ENCODE measurements around the gene MEFV.
"Not testable (repeated sequence)": the region's sequence is repeated elsewhere in the genome, so short reads cannot be mapped to it uniquely, and the experiment has no call there.

Gene MEFV

DNA sequence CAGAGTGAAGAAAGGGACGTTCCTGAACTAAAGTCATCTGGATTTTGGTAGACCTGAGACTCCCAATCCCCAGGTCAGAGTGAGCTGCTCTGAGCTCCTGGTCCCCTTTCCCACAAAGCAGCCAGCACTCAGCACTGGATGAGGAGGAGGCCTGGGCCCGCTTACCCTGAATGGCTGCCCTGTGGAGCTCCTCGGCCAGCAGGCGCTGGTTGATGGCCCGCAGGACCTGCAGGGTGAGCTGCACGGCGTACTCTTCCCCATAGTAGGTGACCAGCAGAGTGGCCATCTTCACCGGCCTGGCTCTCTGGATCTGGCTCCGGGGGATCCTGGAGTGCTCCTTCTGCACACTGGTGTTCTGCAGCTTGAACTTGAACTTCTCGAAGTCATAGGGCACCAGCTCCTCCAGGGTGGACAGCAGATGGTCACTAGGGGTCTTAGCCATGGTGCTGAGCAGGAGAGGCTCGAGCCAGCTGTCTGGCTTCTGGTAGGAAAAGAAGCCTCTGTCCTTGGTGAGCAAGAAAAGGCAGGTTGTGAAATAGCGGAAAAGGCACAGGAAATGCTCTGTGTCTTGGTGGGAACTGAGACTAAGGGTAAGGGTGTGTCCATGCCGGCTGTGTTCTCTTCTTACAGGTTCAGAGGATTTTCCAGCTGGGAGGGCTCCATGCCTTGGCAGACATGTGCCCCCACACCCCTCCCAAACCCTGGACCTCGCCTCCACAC is at the start of gene MEFV:
Gene MEFV, minus strand, starts transcription at position 488 of the 720 bp plus-strand sequence. Its CDS starts 46 bp downstream, at position 442.
- in situ Hi-C loops (cut with HindIII; ENCODE audit: low sequenced_read_pairs), result no loop called here

GRCh38 chr16:3306078-3306477 is 49.6 kb upstream of the MEFV start:
- in situ Hi-C loops (cut with HindIII; ENCODE audit: low sequenced_read_pairs), result no loop called here

DNA sequence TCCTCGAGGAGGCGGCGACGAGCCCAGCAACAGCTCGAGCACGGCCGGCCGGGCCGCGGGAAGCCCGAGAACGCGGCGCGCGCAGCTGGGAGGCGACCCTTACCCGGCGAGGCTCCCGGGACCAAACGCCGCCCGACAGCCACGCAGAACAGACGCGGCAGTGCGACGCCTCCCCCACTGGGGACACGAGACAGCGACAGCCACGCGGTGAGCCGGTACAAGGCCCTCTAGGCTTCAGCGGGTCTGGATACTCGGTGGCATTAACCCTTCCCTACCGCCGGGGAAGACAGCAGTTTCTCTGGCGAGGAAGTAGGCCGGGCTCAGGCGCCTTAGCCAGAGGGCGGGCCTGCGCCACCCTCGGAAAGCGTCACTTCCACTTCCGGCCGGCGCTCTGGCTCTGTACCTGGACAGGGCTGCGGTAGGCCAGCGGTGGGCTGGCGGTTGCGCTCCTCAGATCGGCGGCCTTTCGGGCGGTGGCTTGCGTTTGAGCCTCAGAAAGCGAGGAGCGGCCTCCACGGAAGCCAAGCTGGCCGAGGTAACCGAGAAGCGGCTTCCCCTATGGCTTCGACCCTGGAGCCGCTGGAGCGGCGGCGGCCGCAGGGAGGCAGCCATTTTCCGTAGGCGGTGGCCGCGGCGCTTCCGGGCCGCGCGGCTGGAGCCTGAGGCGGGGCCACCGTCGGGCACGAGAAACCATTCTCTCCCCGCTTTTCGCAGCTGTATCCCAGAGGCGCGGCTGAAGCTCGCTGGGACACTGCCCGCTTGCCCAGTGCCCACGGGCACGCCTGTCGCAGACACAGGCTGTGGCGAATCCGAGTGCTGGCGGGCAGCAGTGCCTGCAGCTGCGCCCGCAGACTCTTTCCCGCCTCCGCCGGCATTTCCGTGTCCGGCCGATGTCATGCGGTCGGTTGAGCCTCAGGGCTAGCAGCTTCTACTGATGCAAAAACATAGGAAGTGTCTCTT is 49.0 kb upstream of the MEFV start, which contains the start of the genes TIGD7 and ZNF75A:
Gene TIGD7, minus strand, starts transcription at position 322 of the 960 bp plus-strand sequence. CDS start 4,816 bp downstream, outside the sequence.
Gene ZNF75A, plus strand, starts transcription at position 389 of the 960 bp plus-strand sequence. CDS start 2,932 bp downstream, outside the sequence.
- in situ Hi-C loops (cut with HindIII; ENCODE audit: low sequenced_read_pairs), result no loop called here

GRCh38 chr16:3304370-3304769 is 47.9 kb upstream of the MEFV start:
- in situ Hi-C loops (cut with HindIII; ENCODE audit: low sequenced_read_pairs), result no loop called here

DNA sequence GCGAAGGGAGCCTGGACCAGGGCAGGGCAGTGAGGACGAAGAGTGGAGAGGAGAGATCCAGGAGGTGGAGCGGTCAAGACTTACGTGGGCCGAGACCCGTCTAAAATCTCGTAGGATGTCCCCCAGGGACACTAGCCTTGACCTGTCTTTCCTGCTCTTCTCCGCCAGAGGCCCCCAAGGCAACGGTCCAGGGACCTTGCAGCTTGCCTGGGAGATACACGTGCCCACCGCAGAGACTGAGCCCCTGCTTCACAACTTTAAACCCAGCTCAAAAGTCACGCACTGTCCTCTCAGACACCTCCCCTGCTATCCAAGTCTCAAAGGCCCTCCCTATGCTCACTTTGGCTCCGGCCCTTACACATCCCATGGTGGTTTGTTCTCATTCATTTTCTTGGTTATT is 39.4 kb upstream of the MEFV start:
- in situ Hi-C loops (cut with HindIII; ENCODE audit: low sequenced_read_pairs), result no loop called here

DNA sequence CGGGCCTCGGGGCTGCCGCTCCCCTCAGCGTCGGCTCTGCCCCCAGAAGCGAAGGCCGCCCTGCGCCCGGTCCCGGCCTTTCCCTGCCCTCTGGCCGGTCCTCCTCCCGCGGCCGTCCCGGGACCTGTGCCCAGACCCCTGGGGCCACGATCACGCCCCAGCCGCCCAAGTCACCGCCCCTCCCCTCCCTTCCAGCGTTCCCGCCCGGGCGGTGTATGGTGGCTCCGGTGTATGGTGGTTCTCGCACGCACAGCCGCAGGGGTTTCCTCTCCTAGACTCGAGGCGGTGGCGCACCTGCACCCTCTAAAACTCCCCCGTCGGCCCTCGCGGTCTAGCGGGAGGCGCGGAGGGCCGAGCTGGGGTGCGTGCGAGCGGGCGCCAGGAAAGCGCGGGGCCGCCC is 38.8 kb upstream of the MEFV start:
- in situ Hi-C loops (cut with HindIII; ENCODE audit: low sequenced_read_pairs), result no loop called here

GRCh38 chr16:3292604-3293003 is 36.2 kb upstream of the MEFV start:
- in situ Hi-C loops (cut with HindIII; ENCODE audit: low sequenced_read_pairs), result no loop called here

DNA sequence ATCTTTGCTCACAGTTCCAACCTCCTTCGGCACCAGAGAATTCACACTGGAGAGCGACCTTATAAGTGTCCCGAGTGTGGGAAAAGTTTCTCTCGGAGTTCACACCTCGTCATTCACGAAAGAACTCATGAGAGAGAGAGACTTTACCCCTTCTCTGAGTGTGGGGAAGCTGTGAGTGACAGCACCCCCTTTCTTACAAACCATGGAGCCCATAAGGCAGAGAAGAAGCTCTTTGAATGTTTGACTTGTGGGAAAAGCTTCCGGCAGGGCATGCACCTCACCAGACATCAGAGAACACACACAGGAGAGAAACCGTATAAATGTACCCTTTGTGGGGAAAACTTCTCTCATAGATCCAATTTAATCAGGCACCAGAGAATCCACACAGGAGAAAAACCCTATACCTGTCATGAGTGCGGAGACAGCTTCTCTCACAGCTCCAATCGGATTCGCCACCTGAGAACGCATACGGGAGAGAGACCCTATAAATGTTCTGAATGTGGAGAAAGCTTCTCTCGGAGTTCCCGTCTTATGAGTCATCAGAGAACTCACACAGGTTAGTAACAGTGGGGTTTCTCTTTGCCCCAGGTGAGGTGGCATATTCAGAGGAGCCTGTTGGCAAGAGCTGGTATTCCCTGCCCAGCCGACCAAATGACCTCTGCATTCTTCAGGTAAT is 33.7 kb upstream of the MEFV start:
- in situ Hi-C loops (cut with HindIII; ENCODE audit: low sequenced_read_pairs), result no loop called here

- in situ Hi-C loops (cut with HindIII; ENCODE audit: low sequenced_read_pairs), result no loop called here
Measured at GRCh38 chr16:3285131-3285530, 28.7 kb upstream of the MEFV start.

- in situ Hi-C loops (cut with HindIII; ENCODE audit: low sequenced_read_pairs), result no loop called here
Measured at GRCh38 chr16:3283543-3284447, 27.4 kb upstream of the MEFV start.

DNA sequence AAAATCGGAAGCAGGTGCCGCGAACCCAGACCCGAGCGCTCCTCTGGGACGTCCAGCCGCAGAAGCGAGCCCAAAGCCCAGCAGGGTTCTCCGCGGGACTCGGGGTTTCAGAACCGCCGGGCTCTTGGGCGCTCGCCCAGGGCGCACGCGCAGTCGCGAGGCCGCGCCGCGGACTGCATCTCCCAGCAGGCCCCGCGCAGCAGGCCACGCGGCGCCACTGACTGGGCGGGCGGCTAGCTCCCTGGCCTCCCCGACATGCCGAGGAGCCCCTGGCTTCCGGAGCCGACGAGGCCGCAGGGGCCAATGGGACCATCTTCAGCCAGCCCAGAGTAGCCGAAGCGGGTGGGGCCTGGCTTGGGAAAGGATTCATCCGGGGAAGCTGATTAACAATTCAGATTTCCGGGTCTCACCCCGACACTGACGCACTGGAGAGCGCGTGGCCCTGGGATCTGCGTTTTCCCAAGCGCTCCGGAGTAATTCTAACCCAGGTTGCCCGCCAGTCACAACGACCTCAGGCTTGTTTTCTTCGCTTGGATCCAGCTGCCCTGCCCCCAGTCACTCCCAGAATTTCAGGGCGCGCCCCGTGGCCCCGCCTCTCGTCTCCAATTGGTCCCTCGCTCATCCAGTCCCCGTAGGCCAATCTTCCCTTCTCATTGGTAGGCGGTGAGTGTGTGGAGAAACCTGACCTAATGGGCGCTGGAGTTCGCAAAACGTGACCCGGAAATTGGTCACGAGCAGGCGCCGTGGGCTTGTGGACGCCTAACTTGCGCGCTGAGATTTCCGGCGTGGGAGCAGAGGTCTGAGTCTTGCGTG is 26.5 kb upstream of the MEFV start, which contains the start of gene ZNF263:
Gene ZNF263, plus strand, starts transcription at position 762 of the 813 bp plus-strand sequence. CDS start 328 bp downstream, outside the sequence.
- in situ Hi-C loops (cut with HindIII; ENCODE audit: low sequenced_read_pairs), result no loop called here

GRCh38 chr16:3282103-3282729 is 25.8 kb upstream of the MEFV start:
- in situ Hi-C loops (cut with HindIII; ENCODE audit: low sequenced_read_pairs), result no loop called here

- in situ Hi-C loops (cut with HindIII; ENCODE audit: low sequenced_read_pairs), result no loop called here
Measured at GRCh38 chr16:3281222-3281820, 24.9 kb upstream of the MEFV start.

- in situ Hi-C loops (cut with HindIII; ENCODE audit: low sequenced_read_pairs), result no loop called here
Measured at GRCh38 chr16:3276679-3277078, 20.2 kb upstream of the MEFV start.

DNA sequence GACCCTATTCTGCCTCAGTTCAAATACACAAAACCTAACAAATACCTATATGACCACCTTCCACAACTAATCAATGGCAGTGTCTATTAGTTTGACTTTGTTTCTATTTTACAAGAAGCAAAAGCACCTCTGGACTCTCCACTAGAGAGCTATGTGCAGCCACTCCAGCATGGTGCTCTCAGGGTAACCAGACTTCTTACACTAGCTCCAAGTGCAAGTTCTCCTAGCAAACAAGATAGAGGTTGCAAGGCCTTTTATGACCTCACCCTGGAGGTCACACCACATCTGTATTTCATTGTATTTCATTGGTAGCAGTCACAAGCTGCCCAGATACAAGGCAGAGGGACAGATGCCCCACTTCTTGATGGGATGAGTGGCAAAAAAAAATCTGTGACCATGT is 18.5 kb upstream of the MEFV start:
- in situ Hi-C loops (cut with HindIII; ENCODE audit: low sequenced_read_pairs), result no loop called here

GRCh38 chr16:3274490-3274889 is 18.1 kb upstream of the MEFV start:
- in situ Hi-C loops (cut with HindIII; ENCODE audit: low sequenced_read_pairs), result no loop called here

- in situ Hi-C loops (cut with HindIII; ENCODE audit: low sequenced_read_pairs), result not testable (repeated sequence)
Measured at GRCh38 chr16:3271281-3271680, 14.8 kb upstream of the MEFV start.

- in situ Hi-C loops (cut with HindIII; ENCODE audit: low sequenced_read_pairs), result not testable (repeated sequence)
Measured at GRCh38 chr16:3270718-3271117, 14.3 kb upstream of the MEFV start.
